ENCODE data around the gene CCDC157.

The CCDC157 gene

DNA sequence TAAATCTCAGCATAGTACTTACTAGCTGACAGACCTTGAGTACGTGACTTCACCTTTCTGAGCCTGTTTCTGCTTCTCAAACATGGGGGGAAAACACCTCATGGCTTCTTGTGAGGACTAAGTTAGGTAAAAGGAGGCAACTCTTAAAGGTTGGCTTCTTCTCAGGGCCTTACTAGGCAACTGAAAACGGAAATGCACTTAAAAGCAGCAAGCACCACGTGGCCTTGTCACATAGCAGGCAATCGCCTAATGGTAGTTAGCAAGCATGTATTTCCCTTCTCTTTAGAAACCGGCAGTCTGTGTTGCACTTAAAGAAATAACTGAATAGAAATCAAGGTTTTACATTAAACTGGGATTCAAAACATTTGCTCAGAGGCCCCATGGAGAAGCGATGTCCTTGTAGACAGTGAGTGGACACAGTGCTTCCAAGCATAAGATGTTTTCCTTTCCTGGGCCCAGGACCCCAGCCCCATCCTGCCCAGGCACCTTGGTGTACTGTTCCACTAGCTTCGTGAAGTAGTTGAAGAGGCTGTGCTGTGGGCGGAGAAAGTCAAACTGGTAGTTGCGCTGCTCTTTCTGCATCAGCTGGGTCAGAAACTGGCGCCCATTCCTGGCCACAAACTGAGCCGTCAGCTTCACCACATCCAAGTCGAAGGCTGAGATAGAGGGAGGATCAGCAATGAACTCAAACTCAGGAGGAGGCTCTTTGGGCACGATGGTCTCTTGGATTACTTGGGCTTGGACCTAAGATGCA is 12.2 kb upstream of the CCDC157 start:
- Histone ChIP-seq H4K20me1 (ENCODE audit: insufficient read depth, low read length, poor library complexity, severe bottlenecking) (peaks cover 21% of the 10 kb centered on the region), H3K9me2 (replicated peaks; ENCODE audit: low read depth, low read length) (no peaks in the 10 kb centered on the region), H3K4me3 (ENCODE audit: low read length, poor library complexity, severe bottlenecking) (no peak overlapping the region), H3K36me3 (ENCODE audit: insufficient read depth, low read length) (peaks cover 96% of the 10 kb centered on the region), H3K27me3 (ENCODE audit: insufficient read depth, low read length, poor library complexity, severe bottlenecking) (no peaks in the 10 kb centered on the region), H3K4me1 (ENCODE audit: insufficient read depth, low read length, poor library complexity, severe bottlenecking) (no peaks in the 10 kb centered on the region), H2AFZ (ENCODE audit: low read length) (no peak overlapping the region), H3F3A (ENCODE audit: low read depth) (no peaks in the 10 kb centered on the region), H3K79me2 (ENCODE audit: insufficient read depth, low read length) (peaks cover 25% of the 10 kb centered on the region), H3K4me2 (ENCODE audit: low read depth, low read length, poor library complexity, severe bottlenecking) (no peak overlapping the region), H3K9me3 (ENCODE audit: insufficient read depth, low read depth, low read length) (no peaks in the 10 kb centered on the region), H3K9ac (ENCODE audit: low read depth, low read length, poor library complexity, severe bottlenecking) (no peak overlapping the region)
- TF ChIP-seq, protein P1, sequence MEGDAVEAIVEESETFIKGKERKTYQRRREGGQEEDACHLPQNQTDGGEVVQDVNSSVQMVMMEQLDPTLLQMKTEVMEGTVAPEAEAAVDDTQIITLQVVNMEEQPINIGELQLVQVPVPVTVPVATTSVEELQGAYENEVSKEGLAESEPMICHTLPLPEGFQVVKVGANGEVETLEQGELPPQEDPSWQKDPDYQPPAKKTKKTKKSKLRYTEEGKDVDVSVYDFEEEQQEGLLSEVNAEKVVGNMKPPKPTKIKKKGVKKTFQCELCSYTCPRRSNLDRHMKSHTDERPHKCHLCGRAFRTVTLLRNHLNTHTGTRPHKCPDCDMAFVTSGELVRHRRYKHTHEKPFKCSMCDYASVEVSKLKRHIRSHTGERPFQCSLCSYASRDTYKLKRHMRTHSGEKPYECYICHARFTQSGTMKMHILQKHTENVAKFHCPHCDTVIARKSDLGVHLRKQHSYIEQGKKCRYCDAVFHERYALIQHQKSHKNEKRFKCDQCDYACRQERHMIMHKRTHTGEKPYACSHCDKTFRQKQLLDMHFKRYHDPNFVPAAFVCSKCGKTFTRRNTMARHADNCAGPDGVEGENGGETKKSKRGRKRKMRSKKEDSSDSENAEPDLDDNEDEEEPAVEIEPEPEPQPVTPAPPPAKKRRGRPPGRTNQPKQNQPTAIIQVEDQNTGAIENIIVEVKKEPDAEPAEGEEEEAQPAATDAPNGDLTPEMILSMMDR (conservative IDR thresholded peaks at IDR 0.05; ENCODE audit: low read length): no peak
- no peak for TF ChIP-seq EZH2phosphoT487 (IDR thresholded peaks at IDR 0.05; ENCODE audit: borderline replicate concordance)

DNA sequence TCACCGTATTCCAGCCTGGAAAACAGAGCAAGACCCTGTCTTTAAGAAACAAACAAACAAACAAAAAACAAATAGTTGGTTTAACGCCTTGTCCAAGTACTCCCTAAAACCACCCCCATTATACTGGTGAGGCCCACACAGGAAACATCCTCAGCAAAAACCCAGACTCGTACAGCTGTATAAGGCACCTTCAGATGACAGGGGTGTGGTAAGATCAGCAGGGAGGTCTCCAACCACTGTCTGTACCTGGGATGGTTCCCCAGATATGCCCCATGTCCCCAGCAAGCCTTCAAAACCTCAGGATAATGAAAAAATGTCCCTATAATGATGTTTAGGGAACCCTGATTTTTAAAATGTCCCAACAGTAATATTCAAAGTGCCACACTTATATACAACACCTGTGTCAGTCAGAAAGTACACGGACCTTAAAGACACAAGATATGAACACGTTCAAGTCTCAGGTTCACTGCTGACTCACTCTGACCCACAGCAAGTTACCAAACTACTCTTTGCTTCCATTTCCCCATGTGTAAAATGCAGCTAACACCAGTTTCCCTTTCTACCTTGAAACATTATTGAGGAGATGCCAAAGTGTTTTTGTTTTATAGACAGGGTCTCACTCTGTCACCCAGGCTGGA is 9.4 kb upstream of the CCDC157 start:
- Histone ChIP-seq H3K9ac (ENCODE audit: low read depth, low read length, poor library complexity, severe bottlenecking) (no peak overlapping the region), H3K4me2 (ENCODE audit: low read depth, low read length, poor library complexity, severe bottlenecking) (no peak overlapping the region), H3K79me2 (ENCODE audit: insufficient read depth, low read length) (peaks cover 51% of the 10 kb centered on the region), H2AFZ (ENCODE audit: low read length) (no peak overlapping the region), H3K9me3 (ENCODE audit: insufficient read depth, low read depth, low read length) (no peaks in the 10 kb centered on the region), H3K4me3 (ENCODE audit: low read length, poor library complexity, severe bottlenecking) (no peak overlapping the region), H3K9me2 (replicated peaks; ENCODE audit: low read depth, low read length) (no peaks in the 10 kb centered on the region), H3K27me3 (ENCODE audit: insufficient read depth, low read length, poor library complexity, severe bottlenecking) (no peaks in the 10 kb centered on the region), H3F3A (ENCODE audit: low read depth) (no peaks in the 10 kb centered on the region), H3K4me1 (ENCODE audit: insufficient read depth, low read length, poor library complexity, severe bottlenecking) (peaks cover 6% of the 10 kb centered on the region), H3K36me3 (ENCODE audit: insufficient read depth, low read length) (peaks cover 93% of the 10 kb centered on the region), H4K20me1 (ENCODE audit: insufficient read depth, low read length, poor library complexity, severe bottlenecking) (peaks cover 30% of the 10 kb centered on the region)
- TF ChIP-seq, protein P1 (conservative IDR thresholded peaks at IDR 0.05; ENCODE audit: low read length): no peak
- no peak for TF ChIP-seq EZH2phosphoT487 (IDR thresholded peaks at IDR 0.05; ENCODE audit: borderline replicate concordance)

DNA sequence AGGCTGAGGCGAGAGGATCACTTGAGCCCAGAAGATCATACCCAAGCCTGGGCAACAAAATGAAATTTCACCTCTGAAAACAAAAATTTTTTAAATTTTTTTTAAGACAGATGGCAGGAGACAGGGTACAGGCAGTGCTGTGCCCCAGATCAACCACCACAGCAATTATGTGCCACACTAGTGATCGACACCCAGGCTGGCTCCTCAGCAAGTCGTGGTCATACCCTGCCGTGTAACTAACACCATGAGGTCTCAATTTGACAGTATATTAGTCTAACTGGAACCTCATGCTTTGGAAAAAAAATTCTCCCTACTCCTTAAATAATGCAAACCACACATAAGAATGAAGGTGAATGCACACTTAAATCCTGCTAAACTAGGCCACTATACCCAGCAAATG is 8.4 kb upstream of the CCDC157 start:
- Histone ChIP-seq H3K79me2 (ENCODE audit: insufficient read depth, low read length) (peaks cover 59% of the 10 kb centered on the region), H3K9me3 (ENCODE audit: insufficient read depth, low read depth, low read length) (no peaks in the 10 kb centered on the region), H3K9ac (ENCODE audit: low read depth, low read length, poor library complexity, severe bottlenecking) (no peak overlapping the region), H3K4me1 (ENCODE audit: insufficient read depth, low read length, poor library complexity, severe bottlenecking) (peaks cover 11% of the 10 kb centered on the region), H3K27me3 (ENCODE audit: insufficient read depth, low read length, poor library complexity, severe bottlenecking) (no peaks in the 10 kb centered on the region), H3F3A (ENCODE audit: low read depth) (no peaks in the 10 kb centered on the region), H4K20me1 (ENCODE audit: insufficient read depth, low read length, poor library complexity, severe bottlenecking) (peaks cover 37% of the 10 kb centered on the region), H3K4me3 (ENCODE audit: low read length, poor library complexity, severe bottlenecking) (no peak overlapping the region), H3K36me3 (ENCODE audit: insufficient read depth, low read length) (peaks cover 89% of the 10 kb centered on the region), H2AFZ (ENCODE audit: low read length) (no peak overlapping the region), H3K4me2 (ENCODE audit: low read depth, low read length, poor library complexity, severe bottlenecking) (peak overlapping the region; percentile 45), H3K9me2 (replicated peaks; ENCODE audit: low read depth, low read length) (no peaks in the 10 kb centered on the region)
- TF ChIP-seq, protein P1 (conservative IDR thresholded peaks at IDR 0.05; ENCODE audit: low read length): no peak
- TF ChIP-seq EZH2phosphoT487 (IDR thresholded peaks at IDR 0.05; ENCODE audit: borderline replicate concordance): no peak

Measured in Loucy (cell line).